Neural cell (in vitro differentiated cells): ENCODE measurements around the gene TBC1D25. TPM values are rescaled to one million over a fixed set of nuclear protein-coding genes. Genes with fewer than 3 reads are reported as not detected.

Experiments
- H2AFZ ChIP-seq: fragments of 200-600, 300-800 bp; sonication (generic), shearing (Covaris generic); 2 replicates; pipeline ENCODE4 v1.6.0; 2014; ENCODE audit warnings: low read depth, mild to moderate bottlenecking, antibody characterized with exemption, low read length, moderate library complexity
- H3F3A ChIP-seq: fragments of 200-600 bp; shearing (Covaris generic); 2 replicates; pipeline ENCODE4 v1.6.1; 2016; ENCODE audit warnings: mild to moderate bottlenecking, moderate library complexity, mixed read lengths, antibody characterized with exemption, low read length; ENCODE audit not compliant: insufficient read depth, poor library complexity, severe bottlenecking
- H3K27ac ChIP-seq: fragments of 200-600, 300-800 bp; sonication (generic), shearing (Covaris generic); 2 replicates; pipeline ENCODE4 v1.5.1; 2014; ENCODE audit warnings: mild to moderate bottlenecking, low read length, moderate library complexity
- H3K27me3 ChIP-seq: fragments of 300-800, 200-600 bp; sonication (generic), shearing (Covaris generic); 2 replicates; pipeline ENCODE4 v1.6.0; 2014; ENCODE audit warnings: mild to moderate bottlenecking, low read depth, low read length, moderate library complexity; ENCODE audit not compliant: insufficient read depth
- H3K36me3 ChIP-seq: fragments of 300-800, 200-600 bp; sonication (generic), shearing (Covaris generic); 2 replicates; pipeline ENCODE4 v1.5.1; 2014; ENCODE audit warnings: mild to moderate bottlenecking, antibody characterized with exemption, low read length, moderate library complexity; ENCODE audit not compliant: insufficient read depth
- H3K4me2 ChIP-seq: fragments of 300-800, 200-600 bp; sonication (generic), shearing (Covaris generic); 2 replicates; pipeline ENCODE4 v1.6.0; 2014; ENCODE audit warnings: mild to moderate bottlenecking, low read length
- H3K4me3 ChIP-seq: fragments of 300-800, 200-600 bp; sonication (generic), shearing (Covaris generic); 2 replicates; pipeline ENCODE4 v1.5.1; 2014; ENCODE audit warnings: mild to moderate bottlenecking, low read length, moderate library complexity
- H3K79me2 ChIP-seq: fragments of 200-600 bp; shearing (Covaris generic); replicated peaks from 2 replicates; pipeline ENCODE4 v1.6.0; 2014; ENCODE audit warnings: mild to moderate bottlenecking, low read length, moderate library complexity; ENCODE audit not compliant: insufficient read depth
- H3K9ac ChIP-seq: fragments of 300-800, 200-600 bp; sonication (generic), shearing (Covaris generic); 2 replicates; pipeline ENCODE4 v1.6.1; 2016; ENCODE audit warnings: mild to moderate bottlenecking, low read length, mixed read lengths
- H3K9me2 ChIP-seq: fragments of 200-600 bp; shearing (Covaris generic); 2 replicates; pipeline ENCODE4 v1.6.1; 2016; ENCODE audit warnings: mild to moderate bottlenecking, low read length, mixed read lengths; ENCODE audit not compliant: insufficient read depth
- H3K9me3 ChIP-seq: fragments of 200-600, 300-800 bp; sonication (generic), shearing (Covaris generic); 2 replicates; pipeline ENCODE4 v1.6.1; 2016; ENCODE audit warnings: mild to moderate bottlenecking, mixed run types, low read length, moderate library complexity, mixed read lengths
- H4K20me1 ChIP-seq: fragments of 200-600 bp; shearing (Covaris generic); 2 replicates; pipeline ENCODE4 v1.6.1; 2016; ENCODE audit warnings: mild to moderate bottlenecking, mixed run types; ENCODE audit not compliant: insufficient read depth
- CTCF ChIP-seq: fragments of 450-650 bp; IDR thresholded peaks from 2 replicates; pipeline ENCODE4 v1.5.1; 2014; ENCODE audit warnings: antibody characterized with exemption, mild to moderate bottlenecking, moderate library complexity; ENCODE audit not compliant: poor library complexity, severe bottlenecking
- EP300 ChIP-seq: fragments of 450-650 bp; conservative IDR thresholded peaks from 2 replicates; pipeline ENCODE4 v1.6.1; 2014; ENCODE audit warnings: antibody characterized with exemption, mild to moderate bottlenecking, moderate library complexity; ENCODE audit not compliant: poor library complexity, severe bottlenecking
- EZH2 ChIP-seq: fragments of 200-600, 300-800 bp; shearing (Covaris generic), sonication (generic); IDR thresholded peaks from 2 replicates; pipeline ENCODE4 v1.6.1; 2014; ENCODE audit warnings: antibody characterized with exemption, low read length, borderline replicate concordance, mild to moderate bottlenecking; ENCODE audit not compliant: insufficient read depth, poor library complexity, severe bottlenecking
- MXI1 ChIP-seq: fragments of 450-650 bp; conservative IDR thresholded peaks from 2 replicates; pipeline ENCODE4 v1.6.1; 2014; ENCODE audit warnings: antibody characterized with exemption, mild to moderate bottlenecking; ENCODE audit not compliant: poor library complexity, severe bottlenecking
- POLR2AphosphoS5 ChIP-seq: IDR thresholded peaks from 2 replicates; pipeline ENCODE4 v1.6.1; 2012
- RAD21 ChIP-seq: fragments of 450-650 bp; conservative IDR thresholded peaks from 2 replicates; pipeline ENCODE4 v1.6.1; 2014; ENCODE audit warnings: antibody characterized with exemption, mild to moderate bottlenecking, moderate library complexity
- SMC3 ChIP-seq: fragments of 450-650 bp; conservative IDR thresholded peaks from 2 replicates; pipeline ENCODE4 v1.6.1; 2014; ENCODE audit warnings: antibody characterized with exemption, mild to moderate bottlenecking, moderate library complexity; ENCODE audit not compliant: poor library complexity
- TAF1 ChIP-seq: IDR thresholded peaks from 2 replicates; pipeline ENCODE4 v1.6.1; 2012; ENCODE audit warnings: low read depth
- polyA plus RNA-seq: library from polyadenylated mRNA; depleted of rRNA; stranded (reverse); fragments of >200 nt; gene quantifications from 2 replicates; pipeline ENCODE4 v1.2.3, GENCODE V29; 2014
- TF ChIP-seq, protein P1 (sequence below): IDR thresholded peaks from 2 replicates; pipeline ENCODE4 v1.6.1; 2012; ENCODE audit warnings: borderline replicate concordance

Gene TBC1D25
- polyA plus RNA-seq, 1 donor from 2014 or later = 4.5 TPM

DNA sequence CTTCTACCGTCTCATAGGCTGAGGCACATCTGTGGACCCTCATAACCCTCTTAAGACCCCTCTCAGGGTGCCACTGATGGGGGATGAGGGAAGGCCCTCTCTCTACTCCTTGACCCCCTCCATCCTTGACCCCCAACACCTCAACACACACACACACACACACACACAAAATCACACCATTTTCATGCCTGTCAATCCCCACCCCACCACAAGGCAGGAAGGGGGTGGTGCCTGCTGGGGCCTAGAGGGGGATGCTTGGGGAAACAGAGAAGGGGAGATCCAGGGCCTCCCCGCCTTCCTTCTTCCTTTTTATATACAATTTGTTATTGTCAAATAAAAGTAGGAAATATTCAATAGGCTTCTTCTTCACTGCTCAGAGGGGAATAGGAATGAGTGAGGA lies 19.1 kb upstream of the TBC1D25 start:
- Histone ChIP-seq H2AFZ (no peak overlapping the region), H3F3A (no peaks in the 10 kb centered on the region), H3K4me2 (no peak overlapping the region), H3K27me3 (no peaks in the 10 kb centered on the region), H3K4me3 (no peak overlapping the region), H3K79me2 (peaks cover 6% of the 10 kb centered on the region), H3K9me3 (no peaks in the 10 kb centered on the region), H3K9me2 (no peaks in the 10 kb centered on the region), H3K27ac (peak overlapping the region; percentile 85), H4K20me1 (no peaks in the 10 kb centered on the region), H3K36me3 (no peaks in the 10 kb centered on the region), H3K9ac (no peak overlapping the region)
- no peak for TF ChIP-seq MXI1
- no peak for TF ChIP-seq RAD21

DNA sequence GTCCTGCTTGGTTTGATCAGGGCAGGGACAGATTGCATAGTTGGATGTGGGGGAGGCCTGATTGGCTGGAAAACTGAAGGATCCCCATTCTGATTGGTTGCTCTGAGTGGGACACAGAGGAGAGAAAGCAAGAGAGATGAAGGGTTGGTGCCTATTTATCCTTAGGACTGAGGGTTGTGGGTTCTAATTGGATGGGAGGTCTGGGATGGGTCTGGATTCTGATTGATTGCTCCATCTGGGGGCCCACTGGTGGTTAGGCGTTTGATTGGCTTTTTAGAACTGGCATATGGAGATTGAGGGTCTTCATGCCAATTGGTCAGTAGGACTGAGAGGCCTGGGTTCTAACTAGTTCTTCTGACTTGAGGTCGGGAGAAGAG lies 18.6 kb upstream of the TBC1D25 start:
- peaks cover 6% of the 10 kb centered on the region for H3K79me2 ChIP-seq
- TF ChIP-seq SMC3 = no peak
- no peak for TF ChIP-seq CTCF
- no peak for TF ChIP-seq EZH2
- TF ChIP-seq POLR2AphosphoS5 = no peak
- no peak for TF ChIP-seq TAF1
- TF ChIP-seq RAD21 = no peak
- TF ChIP-seq, protein P1, sequence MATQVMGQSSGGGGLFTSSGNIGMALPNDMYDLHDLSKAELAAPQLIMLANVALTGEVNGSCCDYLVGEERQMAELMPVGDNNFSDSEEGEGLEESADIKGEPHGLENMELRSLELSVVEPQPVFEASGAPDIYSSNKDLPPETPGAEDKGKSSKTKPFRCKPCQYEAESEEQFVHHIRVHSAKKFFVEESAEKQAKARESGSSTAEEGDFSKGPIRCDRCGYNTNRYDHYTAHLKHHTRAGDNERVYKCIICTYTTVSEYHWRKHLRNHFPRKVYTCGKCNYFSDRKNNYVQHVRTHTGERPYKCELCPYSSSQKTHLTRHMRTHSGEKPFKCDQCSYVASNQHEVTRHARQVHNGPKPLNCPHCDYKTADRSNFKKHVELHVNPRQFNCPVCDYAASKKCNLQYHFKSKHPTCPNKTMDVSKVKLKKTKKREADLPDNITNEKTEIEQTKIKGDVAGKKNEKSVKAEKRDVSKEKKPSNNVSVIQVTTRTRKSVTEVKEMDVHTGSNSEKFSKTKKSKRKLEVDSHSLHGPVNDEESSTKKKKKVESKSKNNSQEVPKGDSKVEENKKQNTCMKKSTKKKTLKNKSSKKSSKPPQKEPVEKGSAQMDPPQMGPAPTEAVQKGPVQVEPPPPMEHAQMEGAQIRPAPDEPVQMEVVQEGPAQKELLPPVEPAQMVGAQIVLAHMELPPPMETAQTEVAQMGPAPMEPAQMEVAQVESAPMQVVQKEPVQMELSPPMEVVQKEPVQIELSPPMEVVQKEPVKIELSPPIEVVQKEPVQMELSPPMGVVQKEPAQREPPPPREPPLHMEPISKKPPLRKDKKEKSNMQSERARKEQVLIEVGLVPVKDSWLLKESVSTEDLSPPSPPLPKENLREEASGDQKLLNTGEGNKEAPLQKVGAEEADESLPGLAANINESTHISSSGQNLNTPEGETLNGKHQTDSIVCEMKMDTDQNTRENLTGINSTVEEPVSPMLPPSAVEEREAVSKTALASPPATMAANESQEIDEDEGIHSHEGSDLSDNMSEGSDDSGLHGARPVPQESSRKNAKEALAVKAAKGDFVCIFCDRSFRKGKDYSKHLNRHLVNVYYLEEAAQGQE = no peak
- TF ChIP-seq MXI1 = no peak
- TF ChIP-seq EP300 = no peak
- H3K9ac ChIP-seq = peak overlapping the region; percentile 66
- no peak overlapping the region for H2AFZ ChIP-seq
- no peak overlapping the region for H3K4me2 ChIP-seq
- no peaks in the 10 kb centered on the region for H4K20me1 ChIP-seq
- no peaks in the 10 kb centered on the region for H3K9me2 ChIP-seq
- H3K27me3 ChIP-seq = no peaks in the 10 kb centered on the region
- peak overlapping the region; percentile 78 for H3K4me3 ChIP-seq
- H3K27ac ChIP-seq = peak overlapping the region; percentile 85
- H3K9me3 ChIP-seq = no peaks in the 10 kb centered on the region
- no peaks in the 10 kb centered on the region for H3K36me3 ChIP-seq
- no peaks in the 10 kb centered on the region for H3F3A ChIP-seq
